Stimulated activated CD4-positive, alpha-beta T cell treated with anti-CD3 and anti-CD28 coated beads, Interleukin-2, amount 100 ng/mL, for 48 hours (primary cell): ENCODE results near the gene RAP1GAP.

Experiments
- DNase-seq, 2 donors: peaks; one replicate each; pipeline ENCODE4 v3.0.0-alpha.2; 2020

RAP1GAP gene

GRCh38 chr1:21669258-21670058, at the start of gene RAP1GAP:
RAP1GAP (minus strand) TSS chr1:21669357; CDS start chr1:21620032, 49,325 bp downstream.
- DNase-seq = peak in 1 of 2 donors; percentile 34

GRCh38 chr1:21716169-21716568, 47.0 kb upstream of the RAP1GAP start:
- DNase-seq = no peak

DNA sequence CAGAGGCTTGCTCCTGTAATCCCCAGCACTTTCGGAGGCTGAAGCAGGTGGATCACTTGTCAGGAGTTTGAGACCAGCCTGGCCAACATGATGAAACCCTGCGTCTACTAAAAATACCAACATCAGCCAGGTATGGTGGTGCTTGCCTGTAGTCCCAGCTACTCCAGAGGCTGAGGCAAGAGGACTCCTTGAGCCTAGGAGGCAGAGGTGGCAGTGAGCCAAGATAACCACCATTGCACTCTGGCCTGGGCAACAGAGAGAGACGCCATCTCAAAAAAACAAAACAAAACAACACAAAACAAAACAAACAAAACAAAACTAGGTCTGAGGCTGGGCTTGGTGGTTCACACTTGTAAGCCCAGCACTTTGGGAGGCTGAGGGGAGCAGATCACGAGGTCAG, 38.7 kb upstream of the RAP1GAP start:
- no peak for DNase-seq

- no peak for DNase-seq
These were observed 38.1 kb upstream of the RAP1GAP start for GRCh38 chr1:21707086-21707840.

GRCh38 chr1:21706151-21706835, 37.1 kb upstream of the RAP1GAP start:
- no peak for DNase-seq

DNA sequence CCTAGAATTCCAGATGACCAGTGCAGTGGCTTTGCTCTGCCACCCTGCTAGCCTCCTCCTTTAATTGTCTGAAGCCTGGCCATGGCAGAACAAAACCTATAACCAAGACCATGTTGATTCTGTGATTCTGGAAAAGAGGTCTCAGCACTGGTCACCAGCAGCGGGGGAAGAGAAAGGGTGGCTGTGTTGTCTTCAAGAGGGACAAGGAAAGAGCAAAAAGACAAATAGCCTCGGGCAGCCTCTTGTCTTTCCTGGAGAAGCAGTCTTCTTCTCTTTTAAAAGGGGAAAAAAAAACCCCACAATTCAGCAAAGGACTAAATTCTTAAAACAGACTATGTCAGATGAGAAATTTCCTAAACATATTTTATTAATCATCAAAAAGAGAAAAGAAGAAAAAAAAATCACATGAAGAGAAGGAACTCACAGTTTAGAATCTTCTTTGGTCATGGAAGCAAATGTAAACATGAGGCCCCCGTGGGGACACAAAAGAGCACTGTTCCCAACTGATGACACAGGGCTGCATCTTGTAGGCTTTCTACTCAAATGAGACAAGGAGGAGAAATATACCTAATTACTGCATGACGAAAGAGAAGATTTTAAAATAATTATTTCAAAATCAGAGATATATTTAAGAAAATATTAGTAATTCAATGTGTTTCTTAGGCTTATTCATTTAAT, 36.3 kb upstream of the RAP1GAP start:
- no peak for DNase-seq

DNA sequence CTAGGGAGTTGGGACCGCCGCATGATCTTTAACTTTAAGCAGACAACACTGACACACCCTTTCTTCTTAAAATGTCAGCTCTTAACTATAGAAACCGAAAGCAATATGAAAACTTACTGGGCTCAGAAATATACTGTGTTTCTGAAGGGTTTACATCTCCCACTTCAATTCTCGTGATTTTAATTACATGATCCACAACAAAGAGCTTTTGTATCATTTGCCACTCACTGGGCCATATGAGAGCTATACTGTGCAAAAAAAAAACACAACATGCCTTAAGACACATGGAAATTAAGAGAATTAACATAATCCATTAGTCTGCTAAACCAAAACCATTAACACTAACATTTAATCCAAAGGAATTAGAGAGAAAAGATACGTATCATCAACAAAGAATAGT, 35.0 kb upstream of the RAP1GAP start:
- DNase-seq = no peak

- DNase-seq = no peak
These were observed 34.3 kb upstream of the RAP1GAP start for GRCh38 chr1:21703318-21703963.

GRCh38 chr1:21702780-21703179, 33.6 kb upstream of the RAP1GAP start:
- DNase-seq = no peak

DNA sequence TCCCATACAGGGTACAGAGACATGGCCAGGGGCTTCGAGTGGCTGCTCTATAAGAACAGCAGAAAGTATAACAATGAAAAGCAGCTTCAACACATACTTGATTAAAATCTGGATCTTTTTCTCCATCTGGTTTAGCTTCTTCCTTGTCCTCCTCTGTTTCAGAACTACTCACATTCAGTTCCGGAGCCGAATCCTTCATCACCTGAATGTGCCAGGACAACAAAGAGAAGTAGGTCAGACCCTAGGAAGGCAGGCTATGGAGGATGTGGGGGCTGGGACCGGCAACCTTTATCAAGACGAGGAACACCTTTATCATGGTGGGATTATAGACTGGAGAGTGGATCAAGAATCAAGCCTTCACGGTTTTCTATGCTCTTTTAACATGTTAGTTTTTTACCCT, 32.2 kb upstream of the RAP1GAP start:
- no peak for DNase-seq

DNA sequence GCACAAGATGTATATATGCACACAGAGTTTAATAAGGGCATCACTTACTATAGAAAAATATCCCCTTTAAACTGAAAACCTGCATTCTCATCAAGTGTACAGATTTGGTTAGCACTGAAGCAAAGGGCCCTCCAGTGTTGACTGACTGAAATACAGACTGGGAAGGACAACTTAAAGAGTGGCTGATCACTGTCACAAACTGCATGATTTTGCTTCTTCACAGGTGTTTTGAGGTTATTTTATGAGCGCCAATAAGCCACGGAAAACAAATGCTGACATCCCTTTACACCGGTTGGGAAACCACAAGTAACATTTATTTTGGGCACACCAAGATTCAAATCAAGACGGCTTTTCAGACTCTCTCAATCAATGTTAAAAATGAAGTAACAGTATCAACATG, 30.9 kb upstream of the RAP1GAP start:
- DNase-seq = no peak

DNA sequence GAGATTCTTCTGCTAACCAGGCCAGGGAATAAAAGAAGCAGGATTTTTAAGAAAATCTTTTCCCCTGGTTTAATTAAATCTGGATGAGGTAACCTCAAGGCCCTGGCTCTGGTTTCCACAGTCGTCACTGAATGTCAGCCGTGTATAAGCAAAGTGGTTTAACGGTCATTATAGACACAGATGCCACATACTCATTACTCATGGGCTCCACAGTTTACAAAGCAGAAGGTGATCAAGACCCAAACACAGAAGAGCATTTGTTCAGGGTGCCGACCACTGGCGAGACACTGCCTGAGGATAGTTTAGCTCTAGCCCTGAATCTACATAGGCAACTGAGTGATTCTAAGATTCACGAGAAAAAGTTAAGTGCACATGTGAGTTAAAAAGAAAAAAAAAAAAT, 27.8 kb upstream of the RAP1GAP start:
- DNase-seq = no peak

DNA sequence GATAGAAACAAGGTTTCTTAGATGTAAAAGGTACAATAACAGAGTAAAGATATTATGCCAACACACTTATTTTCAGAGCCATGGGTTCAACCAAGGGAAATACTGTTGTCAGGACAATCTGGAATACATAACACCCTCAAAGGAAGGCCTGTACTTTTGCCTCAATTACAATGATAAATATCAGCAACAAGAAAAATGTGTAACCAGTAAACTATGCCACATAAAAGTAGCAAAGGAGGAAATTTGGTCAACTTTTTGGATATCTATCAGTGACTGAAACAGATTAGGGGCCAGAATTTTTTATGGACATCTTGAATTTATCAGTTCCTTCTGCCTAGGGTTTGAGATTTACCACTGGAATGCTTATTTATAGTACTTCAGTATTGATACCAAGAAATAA, 24.6 kb upstream of the RAP1GAP start:
- DNase-seq = no peak

DNA sequence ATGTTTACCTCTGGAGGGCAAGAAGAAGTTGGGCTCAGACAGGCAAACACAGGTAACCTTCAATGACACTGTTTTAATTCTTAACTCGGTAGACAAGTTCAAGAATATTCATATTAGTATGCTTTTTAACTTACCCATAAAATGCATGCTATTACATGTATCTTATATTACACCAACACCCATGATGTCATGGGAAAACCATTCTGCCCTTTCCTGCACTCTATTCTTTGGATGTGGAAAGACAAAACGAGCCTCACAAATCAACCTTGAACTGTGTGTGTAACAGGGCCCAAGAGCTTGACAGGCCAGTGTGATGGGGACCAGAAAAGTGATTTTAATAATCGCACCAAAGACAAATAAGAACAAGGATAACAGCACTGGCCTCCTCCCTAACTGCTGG, 22.6 kb upstream of the RAP1GAP start:
- DNase-seq = no peak

GRCh38 chr1:21689661-21690372, 20.7 kb upstream of the RAP1GAP start:
- DNase-seq = no peak

DNA sequence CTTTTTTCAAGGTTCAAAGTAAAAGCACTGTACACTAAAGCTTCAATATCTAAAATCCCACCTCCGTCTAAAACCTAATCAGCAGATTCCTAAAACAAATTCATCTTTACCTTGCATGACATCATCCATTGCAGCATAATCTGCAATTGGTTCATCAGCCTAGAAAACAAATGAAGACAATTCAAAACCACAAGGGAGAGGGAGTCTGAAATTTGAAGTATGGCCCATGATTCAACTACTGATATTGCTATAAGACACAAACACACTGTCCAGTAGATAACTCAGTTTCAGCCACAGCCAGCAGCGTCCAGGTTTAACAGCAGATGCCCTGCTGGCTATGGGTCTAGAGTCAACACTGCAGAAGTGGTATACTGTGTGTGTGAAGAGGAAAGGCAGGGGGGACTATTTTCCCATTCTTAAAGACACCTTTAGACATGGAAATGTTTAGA, 17.9 kb upstream of the RAP1GAP start:
- no peak for DNase-seq

DNA sequence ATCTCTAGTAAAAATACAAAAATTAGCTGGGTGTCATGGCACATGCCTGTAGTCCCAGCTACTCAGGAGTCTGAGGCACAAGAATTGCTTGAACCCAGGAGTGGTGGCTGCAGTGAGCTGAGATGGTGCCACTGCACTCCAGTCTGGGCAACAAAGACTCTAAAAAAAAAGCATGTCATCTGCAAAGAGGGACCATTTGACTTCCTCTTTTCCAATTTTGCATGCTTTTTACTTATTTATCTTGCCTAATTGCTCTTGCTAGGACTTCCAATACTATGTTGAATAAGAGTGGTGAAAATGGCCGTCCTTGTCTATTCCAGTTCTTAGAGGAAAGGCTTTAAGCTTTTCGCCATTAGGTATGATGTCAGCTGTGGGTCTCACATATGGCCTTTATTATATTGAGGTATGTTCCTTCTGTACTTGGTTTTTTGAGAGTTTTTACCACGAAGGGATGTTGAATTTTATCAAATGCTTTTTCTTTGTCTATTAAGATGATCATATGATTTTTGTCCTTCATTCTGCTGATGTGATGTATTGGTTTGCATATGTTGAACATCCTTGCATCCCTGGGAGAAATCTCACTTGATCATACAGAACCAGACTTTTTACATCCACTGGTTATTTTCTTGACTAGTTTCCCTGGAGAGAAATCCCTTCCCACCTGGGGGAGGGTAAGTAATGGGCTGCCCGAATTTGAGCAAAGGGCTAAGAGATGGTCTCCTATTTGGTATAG, 17.0 kb upstream of the RAP1GAP start:
- DNase-seq = no peak

- no peak for DNase-seq
These were observed 12.3 kb upstream of the RAP1GAP start for GRCh38 chr1:21681426-21681825.

- no peak for DNase-seq
These were observed 11.8 kb upstream of the RAP1GAP start for GRCh38 chr1:21680918-21681317.

GRCh38 chr1:21680381-21680780, 11.2 kb upstream of the RAP1GAP start:
- no peak for DNase-seq

GRCh38 chr1:21677168-21677567, 8.0 kb upstream of the RAP1GAP start:
- DNase-seq = no peak
